ENCODE results near the gene DPEP3.
"Not testable (repeated sequence)": the region's sequence is repeated elsewhere in the genome, so short reads cannot be mapped to it uniquely, and the experiment has no call there.

Gene DPEP3

GRCh38 chr16:67943619-67944504, 36.4 kb downstream of the DPEP3 start, which contains the start of gene LCAT:
LCAT (minus strand) TSS chr16:67944120; CDS start chr16:67944101, 19 bp downstream.
- DNase-seq, result peak; percentile 70 to 85

DNA sequence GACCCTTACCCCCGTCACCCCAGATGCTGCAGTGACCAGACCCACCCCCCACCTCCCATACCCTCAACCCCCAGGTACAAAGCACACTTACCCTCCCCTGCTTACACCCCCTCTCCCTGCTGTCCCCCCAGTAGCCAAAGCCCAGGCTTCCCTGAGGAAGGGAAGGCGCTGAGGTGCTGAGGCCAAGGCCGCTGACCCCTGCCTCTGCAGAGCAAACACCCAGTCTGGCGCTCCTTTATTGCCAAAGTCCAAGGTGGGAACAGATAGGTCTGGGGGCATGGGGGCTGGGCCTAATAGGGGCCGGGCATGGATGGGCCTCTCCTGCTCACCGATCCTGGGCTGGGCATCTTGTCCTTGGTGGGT, 37.1 kb downstream of the DPEP3 start:
- DNase-seq, result no peak

- DNase-seq, result no peak
Measured at GRCh38 chr16:67942510-67943255, 37.6 kb downstream of the DPEP3 start.

GRCh38 chr16:67942200-67942509, 38.1 kb downstream of the DPEP3 start:
- DNase-seq, result no peak

DNA sequence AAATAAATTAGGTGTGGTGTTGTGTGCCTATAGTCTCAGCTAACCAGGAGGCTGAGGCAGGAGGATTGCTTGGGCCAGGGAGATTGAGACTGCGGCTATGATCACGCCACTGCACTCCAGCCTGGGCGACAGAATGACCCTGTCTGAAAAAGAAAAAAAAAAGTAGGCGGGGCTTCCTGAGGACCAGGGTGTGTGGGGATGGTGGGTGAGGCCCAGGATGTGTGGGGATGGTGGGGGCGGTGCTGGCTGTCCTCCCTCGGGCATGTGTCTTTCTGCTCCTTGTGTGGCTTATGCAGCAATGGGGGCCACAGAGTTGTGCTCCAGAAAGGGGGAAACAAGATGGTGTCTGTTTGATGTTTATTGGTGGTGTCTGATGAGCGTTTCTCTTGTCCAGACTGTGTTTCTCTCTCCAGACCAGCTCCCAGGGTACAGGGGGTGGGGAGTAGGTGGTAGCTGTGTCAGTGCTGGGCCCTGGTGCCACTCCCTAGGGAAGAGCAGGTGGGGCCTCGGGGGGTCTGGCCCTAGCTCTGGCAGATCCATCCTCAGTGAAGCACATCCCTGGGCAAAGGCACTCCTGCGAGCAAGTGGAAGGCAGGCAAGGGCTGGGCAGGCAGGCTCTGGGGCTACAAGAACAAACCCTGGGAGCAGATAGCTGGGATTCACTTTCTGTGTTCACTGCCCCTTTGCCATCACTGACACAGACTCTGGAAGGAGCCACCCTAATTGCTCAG, 38.7 kb downstream of the DPEP3 start:
- no peak for DNase-seq

- no peak for DNase-seq
Measured at GRCh38 chr16:67940446-67941089, 39.7 kb downstream of the DPEP3 start.

- no peak for DNase-seq
Measured at GRCh38 chr16:67939507-67940445, 40.5 kb downstream of the DPEP3 start.

GRCh38 chr16:67937713-67938112, 42.6 kb downstream of the DPEP3 start:
- not testable (repeated sequence) for DNase-seq

DNA sequence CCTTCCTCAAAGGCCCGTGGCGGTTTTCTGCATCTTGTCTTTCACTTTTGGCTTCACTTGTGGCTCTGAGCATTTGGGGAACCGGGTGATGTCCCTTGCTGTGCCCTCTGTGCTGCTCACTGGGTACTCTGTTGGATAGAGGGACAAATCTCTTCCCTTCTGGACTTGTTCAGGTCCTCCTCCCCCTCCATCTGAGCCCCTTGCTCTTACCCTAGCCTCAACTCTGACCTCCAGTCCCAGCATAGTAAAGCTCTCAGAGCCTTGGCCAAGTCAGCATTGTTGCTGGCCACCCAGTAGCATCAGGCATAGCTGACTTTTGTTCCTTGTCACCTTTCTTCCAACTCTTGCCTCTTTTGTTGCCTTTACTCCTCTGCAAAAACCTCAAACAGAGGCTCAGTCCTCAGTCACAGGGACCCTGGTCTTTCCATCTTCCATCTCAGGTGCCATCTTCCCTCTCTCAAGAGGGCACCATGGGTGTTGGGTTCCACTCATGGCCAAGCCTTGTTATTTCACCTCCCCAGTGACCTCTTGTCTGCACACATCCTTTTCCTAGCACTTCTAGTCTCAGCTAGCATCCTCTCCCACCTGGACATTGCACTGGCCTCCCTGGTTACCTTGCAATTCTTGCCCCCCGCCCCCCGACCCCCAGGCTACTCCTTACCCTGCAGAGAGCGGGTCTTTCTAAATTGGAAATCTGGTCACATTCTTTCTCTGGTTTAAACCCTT, 43.3 kb downstream of the DPEP3 start:
- DNase-seq, result peak; percentile 24 to 28

- DNase-seq, result peak in 1 of 2 donors; percentile 44
Measured at GRCh38 chr16:67936124-67936879, 44.0 kb downstream of the DPEP3 start, which contains the start of gene PSMB10. PSMB10 (minus strand) TSS chr16:67936850; CDS start chr16:67936749, 101 bp downstream.

- DNase-seq, result peak; percentile 90 to 96
Measured at GRCh38 chr16:67935402-67936123, 44.7 kb downstream of the DPEP3 start.

- no peak for DNase-seq
Measured at GRCh38 chr16:67935101-67935401, 45.2 kb downstream of the DPEP3 start.

DNA sequence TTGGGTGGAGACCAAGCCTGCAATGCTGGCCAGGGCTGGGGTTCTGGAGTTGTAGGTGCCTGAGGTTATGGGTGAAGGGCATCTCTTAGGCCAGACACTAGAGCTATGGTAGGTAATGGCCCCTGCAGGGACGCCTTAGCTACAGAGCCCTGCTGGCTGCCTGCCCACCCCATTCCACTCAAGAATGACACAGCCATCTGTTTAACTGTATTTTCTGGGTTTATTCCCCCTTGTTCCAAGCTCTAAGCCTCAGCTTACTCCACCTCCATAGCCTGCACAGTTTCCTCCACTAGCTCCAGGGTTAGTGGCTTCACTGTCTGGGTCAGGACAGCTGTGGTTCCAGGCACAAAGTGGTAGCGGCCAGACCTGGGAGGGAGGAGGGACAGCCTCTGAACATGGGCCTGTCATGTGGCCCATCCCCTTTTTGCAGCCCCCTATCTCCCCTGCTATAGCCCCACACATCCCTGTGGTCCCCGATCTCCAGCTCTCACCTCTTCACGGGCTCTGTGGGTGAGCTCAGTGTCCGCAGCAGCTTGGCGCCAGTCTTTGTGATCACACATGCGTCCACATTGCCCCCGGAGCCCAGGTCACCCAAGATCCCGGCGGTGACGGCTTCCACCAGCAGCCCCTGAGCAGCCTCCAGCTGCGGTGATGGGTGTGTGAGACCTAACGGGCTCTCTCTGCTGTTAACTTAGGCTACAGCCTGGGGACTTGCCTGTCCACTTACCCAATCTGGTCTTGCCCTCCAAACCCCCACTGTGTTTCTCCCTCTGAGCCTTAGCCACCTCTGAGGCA, 45.8 kb downstream of the DPEP3 start:
- no peak for DNase-seq

- DNase-seq, result no peak
Measured at GRCh38 chr16:67933805-67934204, 46.5 kb downstream of the DPEP3 start.

DNA sequence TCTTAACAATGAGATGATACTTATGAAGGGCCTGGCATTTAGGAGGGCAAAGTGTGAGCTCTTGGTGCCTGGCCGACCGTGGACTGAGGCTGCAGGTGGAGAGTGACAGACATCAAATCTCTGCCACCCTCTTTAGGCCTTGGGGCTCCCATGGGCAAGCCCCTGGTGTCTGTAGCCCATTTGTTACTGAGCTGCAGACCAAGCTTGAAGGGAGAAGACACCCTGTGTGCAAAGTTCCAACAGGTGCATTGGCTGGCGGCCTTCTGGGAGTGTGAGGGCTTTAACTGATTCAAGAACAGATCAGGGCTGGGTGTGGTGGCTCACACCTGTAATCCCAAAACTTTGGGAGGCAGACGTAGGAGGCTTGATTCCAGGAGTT, 47.8 kb downstream of the DPEP3 start:
- no peak for DNase-seq

GRCh38 chr16:67931712-67932461, 48.4 kb downstream of the DPEP3 start, which contains the start of gene CTRL:
CTRL (minus strand) TSS chr16:67931862; CDS start chr16:67931852, 10 bp downstream.
- DNase-seq, result no peak

DNA sequence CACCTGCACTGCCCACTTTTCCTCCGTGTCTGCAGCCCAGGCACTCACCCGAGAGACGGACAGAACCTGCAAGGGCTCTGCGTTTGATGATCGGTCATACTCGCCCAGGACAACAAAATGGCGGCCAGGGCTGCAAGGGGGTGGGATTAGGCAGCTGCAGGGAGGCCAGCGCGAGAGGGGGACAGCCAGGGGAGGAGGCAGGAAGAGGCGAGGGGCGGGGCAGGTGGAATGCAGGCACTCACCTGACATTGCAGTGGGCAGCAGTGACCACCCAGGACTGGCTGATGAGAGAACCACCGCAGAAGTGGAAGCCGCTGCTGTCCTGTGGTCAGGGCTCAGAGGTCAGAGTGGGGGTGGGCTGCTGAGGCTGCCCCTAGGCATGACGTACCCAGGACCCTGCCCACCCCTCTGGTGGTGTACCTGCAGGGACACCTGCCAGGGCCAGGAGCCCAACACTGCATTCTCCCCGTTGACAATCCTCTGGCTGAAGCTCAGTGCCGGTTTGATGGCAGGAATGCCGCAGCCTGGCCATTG, 49.6 kb downstream of the DPEP3 start:
- DNase-seq, result no peak

- no peak for DNase-seq
Measured at GRCh38 chr16:67930191-67930590, 50.1 kb downstream of the DPEP3 start.
